ENCODE data around the gene ADORA2B. TPM values are rescaled to one million over a fixed set of nuclear protein-coding genes. Genes with fewer than 3 reads are reported as not detected.

Gene ADORA2B
- total and polyA plus RNA-seq, 12 donors, result 0.17 to 4.0 (median 2.0) TPM

- H3K36me3 ChIP-seq (replicated peaks in 1 of 2), result no peaks in the 10 kb centered on the region
- H3K27me3 ChIP-seq, result peaks cover 9% of the 10 kb centered on the region
- no peak overlapping the region for H3K4me3 ChIP-seq
- peaks cover 0 to 5% of the 10 kb centered on the region in 2 donors for H3K4me1 ChIP-seq (replicated peaks in 1 of 2)
- 94 to 98% (median 95%) methylated on average over 11 of the region's 11 CpGs for WGBS, 4 donors
- no peak for TF ChIP-seq POLR2A (IDR thresholded peaks at IDR 0.05)
- TF ChIP-seq, protein P1, sequence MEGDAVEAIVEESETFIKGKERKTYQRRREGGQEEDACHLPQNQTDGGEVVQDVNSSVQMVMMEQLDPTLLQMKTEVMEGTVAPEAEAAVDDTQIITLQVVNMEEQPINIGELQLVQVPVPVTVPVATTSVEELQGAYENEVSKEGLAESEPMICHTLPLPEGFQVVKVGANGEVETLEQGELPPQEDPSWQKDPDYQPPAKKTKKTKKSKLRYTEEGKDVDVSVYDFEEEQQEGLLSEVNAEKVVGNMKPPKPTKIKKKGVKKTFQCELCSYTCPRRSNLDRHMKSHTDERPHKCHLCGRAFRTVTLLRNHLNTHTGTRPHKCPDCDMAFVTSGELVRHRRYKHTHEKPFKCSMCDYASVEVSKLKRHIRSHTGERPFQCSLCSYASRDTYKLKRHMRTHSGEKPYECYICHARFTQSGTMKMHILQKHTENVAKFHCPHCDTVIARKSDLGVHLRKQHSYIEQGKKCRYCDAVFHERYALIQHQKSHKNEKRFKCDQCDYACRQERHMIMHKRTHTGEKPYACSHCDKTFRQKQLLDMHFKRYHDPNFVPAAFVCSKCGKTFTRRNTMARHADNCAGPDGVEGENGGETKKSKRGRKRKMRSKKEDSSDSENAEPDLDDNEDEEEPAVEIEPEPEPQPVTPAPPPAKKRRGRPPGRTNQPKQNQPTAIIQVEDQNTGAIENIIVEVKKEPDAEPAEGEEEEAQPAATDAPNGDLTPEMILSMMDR (IDR thresholded peaks at IDR 0.05), result no peak
- intact Hi-C loops (cut with DNase I), result no loop called here
- no peaks in the 10 kb centered on the region for H3K9me3 ChIP-seq (replicated peaks in 1 of 3)
- no peak for DNase-seq
- H3K27ac ChIP-seq, result no peak overlapping the region
Observed at GRCh38 chr17:15918261-15918660, 26.7 kb upstream of the ADORA2B start.

DNA sequence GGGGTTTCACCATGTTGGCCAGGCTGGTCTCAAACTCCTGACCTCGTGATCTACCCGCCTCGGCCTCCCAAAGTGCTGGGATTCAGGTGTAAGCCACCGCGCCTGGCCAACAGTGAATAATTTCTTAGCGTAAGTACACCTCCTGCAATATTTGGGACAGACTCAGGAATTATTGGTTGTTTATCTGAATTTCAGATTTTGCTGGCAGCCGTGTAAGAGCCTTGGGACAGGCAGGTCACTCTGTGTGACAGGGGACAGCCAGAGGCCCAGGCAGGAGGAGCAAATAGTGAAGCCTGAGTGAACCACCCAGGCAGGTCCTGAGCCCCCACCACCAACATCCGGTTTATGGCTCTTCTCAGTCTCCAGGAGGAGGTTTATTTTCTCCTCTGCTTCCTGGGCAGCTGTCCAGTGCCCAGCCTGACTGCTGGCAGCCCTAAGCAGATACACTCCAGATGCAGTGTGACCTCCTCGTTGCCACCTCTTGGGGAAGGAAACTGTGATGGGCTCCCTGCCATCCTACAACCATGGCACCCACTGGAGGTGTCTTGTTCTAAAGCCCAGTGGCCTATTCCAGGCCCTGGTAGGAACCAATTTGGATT is 26.2 kb upstream of the ADORA2B start:
- H3K4me1 ChIP-seq (replicated peaks in 1 of 2), result peaks cover 0 to 5% of the 10 kb centered on the region in 2 donors
- TF ChIP-seq POLR2A (IDR thresholded peaks at IDR 0.05), result no peak
- TF ChIP-seq, protein P1 (IDR thresholded peaks at IDR 0.05), result no peak
- intact Hi-C loops (cut with DNase I), result no loop called here
- H3K4me3 ChIP-seq, result no peak overlapping the region
- H3K27me3 ChIP-seq, result peaks cover 9% of the 10 kb centered on the region
- no peaks in the 10 kb centered on the region for H3K36me3 ChIP-seq (replicated peaks in 1 of 2)
- WGBS, 4 donors, result 78 to 92% (median 91%) methylated on average over 5 to 9 of the region's 9 CpGs
- no peak for DNase-seq
- no peak overlapping the region for H3K27ac ChIP-seq
- H3K9me3 ChIP-seq (replicated peaks in 1 of 3), result no peaks in the 10 kb centered on the region

GRCh38 chr17:15919466-15919865 is 25.5 kb upstream of the ADORA2B start:
- Histone ChIP-seq H3K27me3 (peaks cover 12% of the 10 kb centered on the region), H3K36me3 (replicated peaks in 1 of 2) (no peaks in the 10 kb centered on the region), H3K9me3 (replicated peaks in 1 of 3) (no peaks in the 10 kb centered on the region), H3K4me3 (no peak overlapping the region), H3K27ac (no peak overlapping the region), H3K4me1 (replicated peaks in 1 of 2) (peaks cover 0 to 5% of the 10 kb centered on the region in 2 donors)
- intact Hi-C loops (cut with DNase I), result no loop called here
- TF ChIP-seq, protein P1 (IDR thresholded peaks at IDR 0.05), result no peak
- no peak for TF ChIP-seq POLR2A (IDR thresholded peaks at IDR 0.05)
- no peak for DNase-seq

DNA sequence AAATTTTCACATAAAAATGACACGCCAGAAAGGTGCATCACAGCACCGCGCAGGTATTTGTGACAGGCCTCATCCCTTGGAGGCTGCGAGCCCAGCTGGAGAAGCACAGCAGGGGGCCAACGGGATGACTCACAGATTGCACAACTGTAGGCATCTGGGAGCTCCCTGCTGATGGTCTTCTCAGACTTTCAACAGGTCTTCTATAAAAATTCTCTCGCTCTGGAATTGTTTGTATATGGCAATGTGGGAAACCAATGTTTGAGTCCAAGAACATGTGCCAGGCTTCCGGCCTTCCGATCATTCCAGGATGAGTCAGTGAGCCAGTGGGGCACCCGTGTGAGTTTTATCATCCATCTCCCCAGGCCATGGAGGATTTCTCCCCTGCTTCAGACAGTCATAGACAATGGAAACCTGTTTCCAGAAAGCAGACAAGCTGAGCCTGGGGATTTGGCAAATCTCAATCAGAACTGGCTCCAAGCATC is 24.1 kb upstream of the ADORA2B start:
- H3K36me3 ChIP-seq (replicated peaks in 1 of 2), result no peaks in the 10 kb centered on the region
- H3K27ac ChIP-seq, result no peak overlapping the region
- H3K4me3 ChIP-seq, result no peak overlapping the region
- intact Hi-C loops (cut with DNase I), result no loop called here
- peaks cover 13% of the 10 kb centered on the region for H3K27me3 ChIP-seq
- no peak for TF ChIP-seq POLR2A (IDR thresholded peaks at IDR 0.05)
- TF ChIP-seq, protein P1 (IDR thresholded peaks at IDR 0.05), result no peak
- no peaks in the 10 kb centered on the region for H3K9me3 ChIP-seq (replicated peaks in 1 of 3)
- DNase-seq, result no peak
- WGBS, 4 donors, result 76 to 90% (median 81%) methylated on average over 8 to 9 of the region's 9 CpGs
- H3K4me1 ChIP-seq (replicated peaks in 1 of 2), result peaks cover 0 to 5% of the 10 kb centered on the region in 2 donors

Data from adrenal gland (tissue), 12 donors.